Stimulated activated CD4-positive, alpha-beta T cell treated with anti-CD3 and anti-CD28 coated beads, Interleukin-2, amount 100 ng/mL, for 4 hours (primary cell): ENCODE data around the gene COL28A1.

Source experiments
- DNase-seq: peaks from one replicate; pipeline ENCODE4 v3.0.0-alpha.2; 2020; ENCODE audit warnings: low read depth

Gene COL28A1

DNA sequence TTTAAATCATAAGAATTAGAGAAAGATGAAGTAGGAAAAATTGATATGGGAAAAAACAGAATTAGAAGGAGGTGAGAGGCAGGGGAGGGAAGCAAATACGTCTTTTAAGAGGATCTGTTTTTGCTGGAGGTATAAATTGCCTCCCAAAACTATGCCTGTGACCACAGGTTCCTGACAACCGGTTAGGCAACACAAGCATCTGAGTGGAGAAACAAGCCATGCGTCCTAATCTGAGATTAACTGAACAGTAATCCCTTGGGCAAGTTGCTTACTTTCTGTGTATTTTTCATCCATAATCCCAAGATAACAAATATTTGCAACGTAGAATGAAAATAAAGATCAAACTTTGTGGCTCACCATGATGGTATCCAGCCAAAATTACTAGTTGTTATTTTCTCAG, 204.2 kb downstream of the COL28A1 start:
- DNase-seq: no peak

DNA sequence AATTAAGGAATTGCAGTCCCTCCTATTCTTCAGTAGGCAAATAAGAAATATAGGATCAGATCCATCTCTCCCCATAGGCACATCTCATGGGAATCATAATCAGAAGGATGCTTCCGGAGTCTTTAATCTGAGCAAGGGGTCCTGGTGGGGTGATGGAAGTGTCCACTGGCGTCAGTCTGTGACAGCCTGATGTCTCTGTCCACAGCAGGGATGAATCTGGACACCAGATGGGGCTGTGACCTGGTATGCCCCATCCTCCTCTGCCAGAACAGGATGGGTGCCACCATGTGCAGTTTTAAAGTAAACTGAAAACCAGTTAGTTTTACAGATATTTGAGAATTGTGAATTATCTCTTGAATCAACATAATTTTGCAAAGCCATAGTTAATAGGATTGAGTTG, 204.7 kb downstream of the COL28A1 start:
- no peak for DNase-seq

DNA sequence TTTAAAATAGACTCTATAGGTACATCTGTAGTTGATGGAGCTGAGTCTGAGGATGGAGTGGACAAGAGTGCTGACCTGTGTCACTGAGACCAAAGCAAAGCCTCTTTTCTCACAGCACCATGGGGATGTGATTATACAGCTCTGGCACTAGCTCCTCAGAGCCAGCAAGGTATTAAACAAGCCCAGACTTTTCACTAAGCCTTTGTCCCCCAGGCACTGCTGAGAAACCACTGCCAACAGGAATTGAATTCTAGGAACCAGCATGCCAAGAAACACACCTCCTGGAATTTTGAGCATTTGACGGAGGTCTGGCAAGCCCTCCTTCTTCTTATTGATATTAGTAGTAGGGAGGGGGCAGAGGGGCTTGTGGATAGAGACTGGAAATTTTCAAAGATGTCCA, 206.3 kb downstream of the COL28A1 start:
- no peak for DNase-seq

DNA sequence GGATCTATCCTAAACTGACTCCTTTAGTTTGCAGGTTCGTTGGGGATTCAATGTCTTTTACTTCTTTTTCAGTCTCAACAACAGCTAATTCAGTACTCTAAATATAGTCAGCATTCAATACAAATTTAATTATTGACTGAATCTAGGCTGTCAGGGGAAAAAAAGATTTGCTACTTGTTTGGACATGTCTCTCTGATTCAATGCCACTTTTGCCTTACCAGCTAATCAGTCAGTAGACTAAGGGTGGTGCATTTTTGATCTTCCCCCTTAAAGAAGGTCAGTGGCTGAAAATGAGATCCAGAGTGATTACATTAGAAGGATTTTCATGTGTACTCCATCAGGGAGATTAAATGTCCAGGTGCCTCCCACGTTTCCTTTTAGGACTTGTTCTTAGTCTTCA, 208.2 kb downstream of the COL28A1 start:
- no peak for DNase-seq

DNA sequence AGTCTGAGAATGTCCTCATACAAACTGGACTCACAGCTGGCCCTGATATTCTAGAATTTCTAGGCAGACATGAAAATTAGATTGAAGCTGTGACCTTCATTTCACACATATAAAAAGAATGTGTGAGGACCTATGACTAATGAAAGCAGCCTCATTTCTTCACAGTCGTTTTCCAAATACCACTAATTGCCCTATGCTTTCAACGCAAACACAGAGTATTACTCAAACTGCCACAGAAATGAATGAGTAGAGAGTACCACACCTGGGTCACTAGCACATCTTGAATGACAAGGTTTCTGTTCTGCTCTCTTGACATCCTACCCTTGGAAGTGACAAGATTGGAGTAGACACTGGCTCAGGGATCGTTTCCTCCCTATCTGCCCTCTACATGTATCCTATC, 211.0 kb downstream of the COL28A1 start:
- DNase-seq: no peak

DNA sequence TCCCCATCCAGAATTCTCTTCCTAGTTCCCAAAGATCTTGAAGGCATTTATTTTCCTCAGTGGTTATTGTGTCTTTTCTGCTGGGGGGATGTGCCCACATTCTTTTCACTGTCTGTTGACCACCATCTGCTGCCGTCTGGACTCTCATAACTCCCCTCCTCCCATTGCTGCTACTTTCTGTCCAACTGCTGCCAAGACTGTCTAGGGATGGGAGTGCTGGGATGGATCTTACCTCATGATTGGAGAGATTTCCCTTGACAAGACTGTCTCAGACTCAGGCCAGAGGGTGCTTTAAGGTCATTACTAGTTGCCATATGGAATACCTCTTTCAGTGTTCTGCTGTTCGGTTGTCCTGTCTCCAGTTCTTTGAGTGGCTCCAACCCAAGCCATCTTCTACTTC, 211.8 kb downstream of the COL28A1 start:
- DNase-seq: no peak

DNA sequence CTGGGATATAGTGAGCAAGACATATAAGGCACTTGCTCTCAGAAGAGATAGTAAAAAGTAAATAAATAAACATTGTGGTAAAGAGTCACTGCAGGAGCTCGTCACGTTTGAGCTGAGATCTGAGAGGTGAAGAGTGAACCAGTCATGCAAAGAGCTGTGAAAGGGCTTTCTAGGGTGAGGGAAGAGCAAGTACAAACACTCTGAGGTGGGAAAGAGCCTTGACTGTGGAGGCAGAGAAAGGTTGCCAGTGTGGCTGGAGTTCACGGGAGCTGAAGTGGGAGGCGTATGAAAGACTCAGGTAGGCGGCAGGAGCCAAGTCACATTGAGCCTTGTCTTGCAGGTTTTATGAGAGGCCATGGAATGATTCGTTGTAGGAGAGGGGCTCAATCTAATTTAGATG, 212.3 kb downstream of the COL28A1 start:
- no peak for DNase-seq

DNA sequence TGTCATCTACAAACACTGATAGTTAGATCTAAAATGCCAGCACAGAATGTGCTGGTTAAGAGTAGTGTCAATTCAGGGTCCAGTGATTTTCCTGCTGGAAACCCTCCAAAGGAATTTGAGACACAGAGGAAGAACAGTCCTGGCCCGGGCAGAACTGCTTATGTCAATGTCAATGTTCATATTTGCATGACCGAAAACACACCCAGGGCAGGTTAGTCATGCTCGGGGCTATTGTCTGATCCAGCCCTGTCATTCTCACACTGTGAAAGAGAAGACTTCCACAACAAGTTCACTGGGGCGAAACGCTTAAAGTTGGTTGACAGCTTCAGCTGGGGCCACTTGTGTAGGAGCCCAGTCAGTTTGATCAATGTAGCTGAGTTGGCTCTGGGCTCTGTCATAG, 214.0 kb downstream of the COL28A1 start:
- no peak for DNase-seq

DNA sequence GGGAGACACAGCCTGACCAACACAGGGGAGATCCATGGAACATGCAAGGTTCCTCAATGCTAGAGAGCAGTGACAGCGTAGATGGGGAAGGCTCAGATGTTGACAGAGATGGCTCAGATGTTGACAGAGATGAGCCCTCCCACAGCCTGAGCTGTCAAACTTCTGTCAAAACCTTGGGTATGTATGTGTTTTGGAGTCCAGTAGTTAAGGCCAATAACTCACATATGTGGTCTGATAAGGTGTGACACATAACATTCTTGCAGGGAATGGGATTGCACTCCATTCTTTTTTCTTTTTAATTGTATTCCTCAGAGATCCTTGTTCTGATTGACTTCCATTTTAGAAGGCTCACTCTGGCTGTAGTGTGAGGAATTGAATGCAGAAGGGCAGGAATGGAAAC, 217.1 kb downstream of the COL28A1 start:
- no peak for DNase-seq

DNA sequence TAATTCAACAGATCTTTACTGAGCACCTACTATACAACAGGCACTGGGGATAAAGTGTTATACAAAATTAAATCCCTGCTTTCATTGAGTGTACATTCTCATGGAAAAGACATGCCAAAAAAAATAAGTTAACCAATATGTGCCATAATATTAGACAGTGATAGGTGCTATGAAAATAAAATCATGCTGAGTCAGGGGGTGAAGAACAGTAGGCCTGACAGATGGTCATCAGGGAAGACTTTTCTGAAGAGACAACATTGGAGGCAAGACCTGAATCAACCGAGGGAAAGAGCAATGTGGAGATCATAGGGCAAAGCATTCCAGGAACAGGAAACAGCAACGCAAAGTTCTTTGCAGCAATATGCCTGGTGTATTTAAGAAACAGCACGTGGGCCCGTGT, 217.8 kb downstream of the COL28A1 start:
- no peak for DNase-seq

DNA sequence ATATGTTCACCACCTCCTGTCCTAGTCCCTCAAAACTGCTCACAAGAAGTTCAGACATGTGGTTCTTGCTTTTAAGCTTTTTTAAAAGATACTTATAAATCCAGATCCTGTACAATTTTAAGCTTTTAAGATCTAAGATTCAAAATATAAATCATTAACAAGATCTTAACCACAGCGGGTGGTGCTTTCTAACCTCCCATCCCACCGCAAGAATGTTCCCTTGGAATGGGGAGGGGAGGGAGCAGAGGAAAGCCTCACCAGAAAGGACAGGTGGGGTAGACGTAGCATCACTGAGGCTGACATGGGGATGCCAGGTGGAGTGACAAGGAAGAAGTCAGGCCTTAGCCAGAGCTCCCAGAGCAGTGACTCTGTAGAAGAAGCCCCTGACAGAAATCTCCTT, 219.8 kb downstream of the COL28A1 start:
- DNase-seq: no peak

DNA sequence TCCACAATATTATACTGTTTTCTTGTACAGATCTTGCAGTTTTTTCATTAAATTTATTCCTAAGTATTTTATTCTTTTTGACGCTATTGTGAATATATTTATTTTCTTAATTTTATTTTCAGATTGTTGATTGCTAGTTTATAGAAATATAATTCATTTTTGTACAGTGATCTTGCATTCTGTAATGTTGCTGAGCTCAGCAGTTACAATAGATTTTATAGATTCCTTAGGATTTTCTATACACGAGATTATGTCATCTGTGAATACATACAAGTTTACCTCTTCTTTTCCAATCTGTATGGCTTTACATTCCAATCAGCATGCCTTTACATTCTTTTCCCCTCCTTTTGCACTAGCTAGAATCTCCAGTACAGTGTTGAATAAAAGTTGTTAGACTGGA, 223.3 kb downstream of the COL28A1 start:
- no peak for DNase-seq

DNA sequence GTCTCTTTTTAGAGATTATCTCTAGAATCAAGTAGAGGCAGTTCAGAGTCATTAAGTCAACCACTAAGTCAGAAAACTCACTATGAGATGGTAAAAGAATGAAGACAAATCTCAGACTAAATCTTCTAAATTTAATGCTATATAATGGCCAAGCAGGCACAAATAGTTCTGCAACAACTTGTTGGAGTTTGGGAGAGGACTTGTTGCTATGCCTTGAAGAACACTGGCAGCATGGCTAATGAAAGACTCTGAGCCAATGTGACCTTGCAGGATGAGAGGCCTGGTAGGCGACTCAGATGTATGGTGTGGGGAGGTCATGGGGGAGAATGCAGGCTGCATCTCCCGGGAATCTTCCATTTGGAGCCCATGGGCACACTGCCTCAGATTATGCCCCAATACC, 224.7 kb downstream of the COL28A1 start:
- no peak for DNase-seq

DNA sequence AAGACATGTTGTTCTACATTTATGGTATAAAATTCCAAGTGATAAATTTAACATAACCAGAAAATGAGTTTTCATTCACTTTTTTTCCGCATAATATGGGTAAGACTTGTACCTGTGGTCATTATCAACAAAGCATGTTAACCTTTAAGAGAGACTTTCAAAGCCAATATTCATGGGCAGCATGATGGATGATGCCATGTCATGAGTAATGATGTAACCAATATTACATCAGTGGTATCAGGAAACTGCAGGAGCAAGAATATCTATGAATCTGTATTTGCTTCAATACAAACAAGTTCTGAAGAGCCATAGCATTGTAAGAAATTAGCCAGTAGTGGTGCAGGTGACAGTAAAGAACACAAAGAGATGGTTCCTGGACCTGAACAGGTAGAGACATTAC, 226.5 kb downstream of the COL28A1 start:
- no peak for DNase-seq
